HCT116 (cell line): Measurements from ENCODE around the gene HEATR5B. TPM values are rescaled to one million over a fixed set of nuclear protein-coding genes. Genes with fewer than 3 reads are reported as not detected.

Experiments
- ATAC-seq: fragments of 200-7000 bp; cut with Tn5 transposase; 2 replicates; pipeline ENCODE4 v1.9.1; 2020; ENCODE audit warnings: mild to moderate bottlenecking, moderate library complexity
- BruUV-seq: library from RNA; stranded (reverse); fragments of 400-500 nt; replicated peaks from 2 replicates; lab custom pipeline; 2021; lab: Mats Ljungman, UMichigan
- CTCF ChIA-PET: fragments of 300-600 bp; sonication (Branson Sonifier 250); formaldehyde crosslinking; loops from one replicate; lab custom pipeline; 2021; ENCODE audit warnings: antibody characterized with exemption; lab: Charles Lee
- POLR2A ChIA-PET: fragments of 300-600, 350-600 bp; sonication (Branson Sonifier 250); formaldehyde crosslinking; loops from one replicate; lab custom pipeline; 2021; ENCODE audit warnings: antibody characterized with exemption; lab: Charles Lee
- RAD21 ChIA-PET, 2 experiments: fragments of 300-600 bp; sonication (Branson Sonifier 250); formaldehyde crosslinking; loops; one replicate each; lab custom pipeline; 2023; ENCODE audit warnings: low total read pairs in 2 of 2; ENCODE audit not compliant: uncharacterized antibody in 2 of 2, unreplicated experiment in 2 of 2, low non-redundant PET in 1 of 2; lab: Charles Lee
- DNase-seq: peaks from one replicate; pipeline ENCODE4 v3.0.0-alpha.2; 2010; ENCODE audit warnings: low read depth, low spot score
- H2AFZ ChIP-seq: fragments of 200-600 bp; shearing (Covaris generic), sonication (generic); 2 replicates; pipeline ENCODE4 v1.6.1; 2017; ENCODE audit warnings: low read depth, mixed run types, mixed read lengths, antibody characterized with exemption, low read length; ENCODE audit not compliant: poor library complexity, severe bottlenecking
- H3K27ac ChIP-seq: 2 replicates; pipeline ENCODE4 v1.5.1; 2012; ENCODE audit warnings: low read depth, low read length
- H3K27me3 ChIP-seq: fragments of 200-600 bp; sonication (generic); 2 replicates; pipeline ENCODE4 v1.6.1; 2016; ENCODE audit warnings: mixed run types, low read length, mixed read lengths; ENCODE audit not compliant: insufficient read depth
- H3K36me3 ChIP-seq, 2 experiments: fragments of 200-500 bp in 1 of 2; fragments of 200-600 bp in 1 of 2; sonication (Bioruptor generic) in 1 of 2; sonication (generic) in 1 of 2; 2 replicates each; pipeline versions ENCODE4 v1.5.1 to v1.6.1; 2014 to 2016; ENCODE audit warnings: low read length in 2 of 2, inconsistent platforms in 1 of 2, mixed read lengths in 1 of 2, mixed run types in 1 of 2; ENCODE audit not compliant: insufficient read depth in 2 of 2, control insufficient read depth in 1 of 2
- H3K4me1 ChIP-seq, 2 experiments: fragments of 200-600 bp in 1 of 2; sonication (generic) in 1 of 2; 2 replicates each; pipeline versions ENCODE4 v1.5.1 to v1.6.1; 2012 to 2017; ENCODE audit warnings: low read length in 2 of 2, inconsistent platforms in 1 of 2, mild to moderate bottlenecking in 1 of 2, mixed read lengths in 1 of 2, mixed run types in 1 of 2, moderate library complexity in 1 of 2; ENCODE audit not compliant: insufficient read depth in 2 of 2, control insufficient read depth in 1 of 2
- H3K4me2 ChIP-seq: fragments of 200-600 bp; sonication (generic); 2 replicates; pipeline ENCODE4 v1.6.1; 2017; ENCODE audit warnings: mixed run types, low read length, mixed read lengths
- H3K4me3 ChIP-seq, 2 experiments: fragments of 200-600 bp in 1 of 2; sonication (generic) in 1 of 2; replicated peaks in 1 of 2; 2 replicates each; pipeline ENCODE4 v1.5.1; 2011 to 2016; ENCODE audit warnings: low read length in 2 of 2, control low read depth in 1 of 2, low read depth in 1 of 2, mild to moderate bottlenecking in 1 of 2, mixed read lengths in 1 of 2, mixed run types in 1 of 2
- H3K79me2 ChIP-seq: fragments of 200-600 bp; sonication (generic); 2 replicates; pipeline ENCODE4 v1.6.1; 2017; ENCODE audit warnings: mild to moderate bottlenecking, mixed run types, low read length, moderate library complexity, mixed read lengths; ENCODE audit not compliant: insufficient read depth
- H3K9ac ChIP-seq: fragments of 200-600 bp; sonication (generic); 2 replicates; pipeline ENCODE4 v1.6.1; 2016; ENCODE audit warnings: low read length, mixed read lengths
- H3K9me2 ChIP-seq: fragments of 200-600 bp; sonication (generic), shearing (Covaris generic); 2 replicates; pipeline ENCODE4 v1.6.1; 2017; ENCODE audit warnings: mixed run types, mild to moderate bottlenecking, moderate library complexity; ENCODE audit not compliant: insufficient read depth
- H3K9me3 ChIP-seq, 2 experiments: fragments of 200-500 bp in 1 of 2; fragments of 200-600 bp in 1 of 2; sonication (Bioruptor generic) in 1 of 2; sonication (generic) in 1 of 2; 2 replicates each; pipeline ENCODE4 v1.6.1; 2014 to 2017; ENCODE audit warnings: low read length in 2 of 2, mixed read lengths in 2 of 2, inconsistent platforms in 1 of 2, low read depth in 1 of 2, mild to moderate bottlenecking in 1 of 2, mixed run types in 1 of 2, moderate library complexity in 1 of 2; ENCODE audit not compliant: control insufficient read depth in 1 of 2, insufficient read depth in 1 of 2
- H4K20me1 ChIP-seq: fragments of 200-600 bp; sonication (generic), shearing (Covaris generic); 2 replicates; pipeline ENCODE4 v1.6.1; 2017; ENCODE audit warnings: mixed run types, mild to moderate bottlenecking, moderate library complexity; ENCODE audit not compliant: insufficient read depth
- CTCF ChIP-seq, 3 experiments: fragments of 200-600 bp in 1 of 3; sonication (generic) in 1 of 3; IDR thresholded peaks in 2 of 3; conservative IDR thresholded peaks in 1 of 3; 2 replicates each; pipeline ENCODE4 v1.5.1; 2012 to 2017; ENCODE audit warnings: low read depth in 2 of 3, low read length in 2 of 3, antibody characterized with exemption in 1 of 3, borderline replicate concordance in 1 of 3, control low read depth in 1 of 3, mild to moderate bottlenecking in 1 of 3, mixed read lengths in 1 of 3, mixed run types in 1 of 3, moderate library complexity in 1 of 3; ENCODE audit not compliant: insufficient read depth in 1 of 3
- EGR1 ChIP-seq: IDR thresholded peaks from 2 replicates; pipeline ENCODE4 v1.6.1; 2012; ENCODE audit warnings: low read depth
- ELF1 ChIP-seq: IDR thresholded peaks from 2 replicates; pipeline ENCODE4 v1.6.1; 2012; ENCODE audit warnings: low read depth, borderline replicate concordance
- FOSL1 ChIP-seq: IDR thresholded peaks from 2 replicates; pipeline ENCODE4 v1.6.1; 2012; ENCODE audit warnings: low read depth
- JUND ChIP-seq: IDR thresholded peaks from 2 replicates; pipeline ENCODE4 v1.6.1; 2012
- POLR2AphosphoS5 ChIP-seq: IDR thresholded peaks from 2 replicates; pipeline ENCODE4 v1.6.1; 2011; ENCODE audit warnings: mild to moderate bottlenecking, low read depth, low read length, moderate library complexity
- SIN3A ChIP-seq: IDR thresholded peaks from 2 replicates; pipeline ENCODE4 v1.6.1; 2012; ENCODE audit warnings: low read depth
- ZFX ChIP-seq: fragments of 450-650 bp; IDR thresholded peaks from 2 replicates; pipeline ENCODE4 v1.6.1; 2017
- intact Hi-C: fragments of 100-400 bp; cut with micrococcal nuclease; formaldehyde crosslinking; loops from 2 replicates; pipeline ENCODE4 v1.10.0; 2022
- total RNA-seq: library from RNA; stranded (reverse); gene quantifications from one replicate; pipeline ENCODE4 v1.2.1, GENCODE V29; 2021; ENCODE audit not compliant: unreplicated experiment
- TF ChIP-seq, protein P1 (sequence below): IDR thresholded peaks from 2 replicates; pipeline ENCODE4 v1.6.1; 2012; ENCODE audit warnings: low read depth
- TF ChIP-seq, protein P2 (sequence below): IDR thresholded peaks from 2 replicates; pipeline ENCODE4 v1.6.1; 2012
- TF ChIP-seq, protein P3 (sequence below): IDR thresholded peaks from 2 replicates; pipeline ENCODE4 v1.6.1; 2012
- TF ChIP-seq, protein P4 (sequence below): IDR thresholded peaks from 2 replicates; pipeline ENCODE4 v1.6.1; 2011; ENCODE audit warnings: mild to moderate bottlenecking, low read length, moderate library complexity; ENCODE audit not compliant: insufficient replicate concordance; ENCODE audit errors: extremely low read depth

Gene HEATR5B
- total RNA-seq, 1 experiment from 2014 or later = 10.6 TPM

DNA sequence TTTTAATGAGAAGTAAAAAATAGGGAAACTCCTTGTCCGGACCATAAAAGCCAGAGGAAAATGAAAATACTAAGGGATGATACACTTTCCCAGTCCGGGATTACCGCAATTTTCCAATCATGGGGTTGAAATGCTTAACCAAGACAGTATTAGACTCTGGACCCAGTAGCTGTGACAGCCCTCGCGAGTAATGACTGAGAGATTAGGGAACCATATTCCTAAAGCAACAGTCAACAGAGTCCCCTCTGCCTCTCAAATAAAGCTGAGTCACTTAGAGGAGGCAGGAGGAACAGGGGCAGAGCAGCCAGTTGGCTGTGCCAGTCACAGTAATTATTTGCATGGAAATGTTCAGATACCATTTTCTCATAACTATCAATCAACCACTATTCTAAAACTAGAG lies 35.0 kb upstream of the HEATR5B start (continued):
- TF ChIP-seq, protein P1, sequence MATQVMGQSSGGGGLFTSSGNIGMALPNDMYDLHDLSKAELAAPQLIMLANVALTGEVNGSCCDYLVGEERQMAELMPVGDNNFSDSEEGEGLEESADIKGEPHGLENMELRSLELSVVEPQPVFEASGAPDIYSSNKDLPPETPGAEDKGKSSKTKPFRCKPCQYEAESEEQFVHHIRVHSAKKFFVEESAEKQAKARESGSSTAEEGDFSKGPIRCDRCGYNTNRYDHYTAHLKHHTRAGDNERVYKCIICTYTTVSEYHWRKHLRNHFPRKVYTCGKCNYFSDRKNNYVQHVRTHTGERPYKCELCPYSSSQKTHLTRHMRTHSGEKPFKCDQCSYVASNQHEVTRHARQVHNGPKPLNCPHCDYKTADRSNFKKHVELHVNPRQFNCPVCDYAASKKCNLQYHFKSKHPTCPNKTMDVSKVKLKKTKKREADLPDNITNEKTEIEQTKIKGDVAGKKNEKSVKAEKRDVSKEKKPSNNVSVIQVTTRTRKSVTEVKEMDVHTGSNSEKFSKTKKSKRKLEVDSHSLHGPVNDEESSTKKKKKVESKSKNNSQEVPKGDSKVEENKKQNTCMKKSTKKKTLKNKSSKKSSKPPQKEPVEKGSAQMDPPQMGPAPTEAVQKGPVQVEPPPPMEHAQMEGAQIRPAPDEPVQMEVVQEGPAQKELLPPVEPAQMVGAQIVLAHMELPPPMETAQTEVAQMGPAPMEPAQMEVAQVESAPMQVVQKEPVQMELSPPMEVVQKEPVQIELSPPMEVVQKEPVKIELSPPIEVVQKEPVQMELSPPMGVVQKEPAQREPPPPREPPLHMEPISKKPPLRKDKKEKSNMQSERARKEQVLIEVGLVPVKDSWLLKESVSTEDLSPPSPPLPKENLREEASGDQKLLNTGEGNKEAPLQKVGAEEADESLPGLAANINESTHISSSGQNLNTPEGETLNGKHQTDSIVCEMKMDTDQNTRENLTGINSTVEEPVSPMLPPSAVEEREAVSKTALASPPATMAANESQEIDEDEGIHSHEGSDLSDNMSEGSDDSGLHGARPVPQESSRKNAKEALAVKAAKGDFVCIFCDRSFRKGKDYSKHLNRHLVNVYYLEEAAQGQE = no peak
- no peak for TF ChIP-seq POLR2AphosphoS5
- no peak for TF ChIP-seq EGR1
- TF ChIP-seq, protein P2, sequence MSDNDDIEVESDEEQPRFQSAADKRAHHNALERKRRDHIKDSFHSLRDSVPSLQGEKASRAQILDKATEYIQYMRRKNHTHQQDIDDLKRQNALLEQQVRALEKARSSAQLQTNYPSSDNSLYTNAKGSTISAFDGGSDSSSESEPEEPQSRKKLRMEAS = no peak
- no peak for TF ChIP-seq ZFX
- no peak for TF ChIP-seq FOSL1
- TF ChIP-seq, all 23 proteins: peak for 0

DNA sequence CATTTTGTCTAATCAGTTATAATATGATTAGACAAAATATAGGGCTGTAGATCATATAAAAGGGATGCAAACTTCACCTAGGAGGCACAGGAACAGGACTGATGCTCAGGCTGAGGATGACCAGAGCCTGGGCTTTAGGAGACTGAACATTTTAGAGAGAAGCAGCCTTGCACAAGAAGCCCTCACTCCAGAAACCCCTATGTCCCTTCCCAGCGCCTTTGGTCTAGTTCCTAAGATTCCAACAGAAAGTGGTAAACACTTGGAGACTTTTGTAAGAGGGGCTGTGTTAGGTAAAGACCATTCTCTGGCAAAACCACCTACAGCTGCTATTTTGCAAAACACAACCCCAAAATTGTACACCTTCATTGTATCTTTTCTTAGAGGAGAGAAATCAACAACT lies 33.4 kb upstream of the HEATR5B start:
- H3K9me2 ChIP-seq = no peaks in the 10 kb centered on the region
- H3K9ac ChIP-seq = no peak overlapping the region
- no peak overlapping the region for H3K27ac ChIP-seq
- TF ChIP-seq, protein P3, sequence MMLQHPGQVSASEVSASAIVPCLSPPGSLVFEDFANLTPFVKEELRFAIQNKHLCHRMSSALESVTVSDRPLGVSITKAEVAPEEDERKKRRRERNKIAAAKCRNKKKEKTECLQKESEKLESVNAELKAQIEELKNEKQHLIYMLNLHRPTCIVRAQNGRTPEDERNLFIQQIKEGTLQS = no peak
- TF ChIP-seq, protein P4, sequence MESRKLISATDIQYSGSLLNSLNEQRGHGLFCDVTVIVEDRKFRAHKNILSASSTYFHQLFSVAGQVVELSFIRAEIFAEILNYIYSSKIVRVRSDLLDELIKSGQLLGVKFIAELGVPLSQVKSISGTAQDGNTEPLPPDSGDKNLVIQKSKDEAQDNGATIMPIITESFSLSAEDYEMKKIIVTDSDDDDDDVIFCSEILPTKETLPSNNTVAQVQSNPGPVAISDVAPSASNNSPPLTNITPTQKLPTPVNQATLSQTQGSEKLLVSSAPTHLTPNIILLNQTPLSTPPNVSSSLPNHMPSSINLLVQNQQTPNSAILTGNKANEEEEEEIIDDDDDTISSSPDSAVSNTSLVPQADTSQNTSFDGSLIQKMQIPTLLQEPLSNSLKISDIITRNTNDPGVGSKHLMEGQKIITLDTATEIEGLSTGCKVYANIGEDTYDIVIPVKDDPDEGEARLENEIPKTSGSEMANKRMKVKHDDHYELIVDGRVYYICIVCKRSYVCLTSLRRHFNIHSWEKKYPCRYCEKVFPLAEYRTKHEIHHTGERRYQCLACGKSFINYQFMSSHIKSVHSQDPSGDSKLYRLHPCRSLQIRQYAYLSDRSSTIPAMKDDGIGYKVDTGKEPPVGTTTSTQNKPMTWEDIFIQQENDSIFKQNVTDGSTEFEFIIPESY = no peak
- TF ChIP-seq CTCF (IDR thresholded peaks at IDR 0.05 in 2 of 3, conservative IDR thresholded peaks at IDR 0.05 in 1 of 3; ENCODE audit: borderline replicate concordance in 1 of 3, insufficient read depth in 1 of 3, low read depth in 2 of 3, low read length in 2 of 3) = no peak
- TF ChIP-seq EGR1 = no peak
- TF ChIP-seq JUND = no peak
- TF ChIP-seq SIN3A = no peak
- no peak for TF ChIP-seq ELF1
- ChIA-PET CTCF (no interaction called here), RAD21 (no interaction called here), POLR2A (no interaction called here)
- H3K9me3 ChIP-seq = no peaks in the 10 kb centered on the region
- DNase-seq (no peak), ATAC-seq (no peak)
- no TSS peak for BruUV-seq
- no peak overlapping the region for H3K4me2 ChIP-seq
- H3K79me2 ChIP-seq = no peaks in the 10 kb centered on the region
- intact Hi-C loops = no loop called here
- H3K36me3 ChIP-seq = peaks cover 8 to 24% of the 10 kb centered on the region in 2 experiments; a peak in 3 of 4 replicates
- H3K4me1 ChIP-seq = no peaks in the 10 kb centered on the region
- no peaks in the 10 kb centered on the region for H4K20me1 ChIP-seq
- no peaks in the 10 kb centered on the region for H3K27me3 ChIP-seq
- no peak overlapping the region for H3K4me3 ChIP-seq
- no peak overlapping the region for H2AFZ ChIP-seq
